Stimulated activated CD8-positive, alpha-beta memory T cell treated with anti-CD3 and anti-CD28 coated beads, Interleukin-7, amount 100 ng/mL, for 48 hours (primary cell): ENCODE measurements around the gene MAGEA9B.
A peak's percentile ranks its signal among the peaks of the same experiment; 100 is the strongest.
"Not testable (repeated sequence)": the region's sequence is repeated elsewhere in the genome, so short reads cannot be mapped to it uniquely, and the experiment has no call there.

Experiments used
- DNase-seq, 2 donors: peaks; one replicate each; pipeline ENCODE4 v3.0.0-alpha.2; 2020; ENCODE audit warnings: low read depth in 1 of 2; ENCODE audit errors: extremely low read depth in 1 of 2

Gene MAGEA9B

DNA sequence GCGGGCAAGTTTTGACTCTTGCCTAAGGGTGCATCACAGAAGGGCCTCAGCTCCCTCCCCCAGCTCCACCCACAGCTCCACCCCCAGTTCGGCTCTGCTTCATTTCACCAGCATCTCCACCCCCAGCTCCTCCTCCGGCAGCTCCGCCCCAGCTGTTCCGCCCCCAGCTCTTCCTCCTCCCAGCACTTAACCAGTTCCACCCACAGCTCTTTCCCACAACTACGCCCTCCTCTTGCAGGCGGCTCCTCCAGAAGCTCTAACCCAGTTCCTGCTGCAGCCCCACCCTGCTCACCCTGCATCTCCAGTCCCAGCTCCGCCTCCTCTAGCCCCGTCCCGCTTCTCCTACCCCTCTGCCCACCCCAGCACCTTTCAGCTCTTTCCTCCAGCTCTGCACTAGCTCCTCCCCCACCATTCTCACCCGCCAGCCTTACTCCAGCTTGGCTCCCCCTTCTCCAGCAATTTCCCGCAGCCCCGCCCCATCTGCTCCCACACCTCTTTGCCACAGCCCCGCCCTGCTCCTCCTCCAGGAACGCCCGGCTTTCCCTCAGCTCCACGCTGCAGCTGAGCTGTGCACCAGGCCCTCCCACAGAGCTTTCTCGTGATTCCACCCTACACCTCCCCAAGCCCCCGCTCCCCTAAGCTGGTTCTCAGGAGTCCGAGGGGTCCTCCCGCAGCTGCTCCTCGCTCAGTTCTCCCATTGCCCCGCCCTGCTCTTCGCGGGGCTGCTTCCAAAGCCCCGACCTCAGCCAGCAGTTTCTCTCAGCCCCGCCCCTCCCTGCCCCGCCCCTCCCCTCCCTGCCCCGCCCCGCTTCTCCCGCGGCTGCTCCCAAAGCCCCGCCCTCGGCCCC lies 47.8 kb downstream of the MAGEA9B start:
- DNase-seq, result peak; percentile 64 to 80

- not testable (repeated sequence) for DNase-seq
These were observed 49.8 kb downstream of the MAGEA9B start for GRCh38 chrX:149537474-149537873.

- DNase-seq, result not testable (repeated sequence)
These were observed 52.2 kb downstream of the MAGEA9B start for GRCh38 chrX:149534926-149535602.

- DNase-seq, result not testable (repeated sequence)
These were observed 53.3 kb downstream of the MAGEA9B start for GRCh38 chrX:149533999-149534398.

- DNase-seq, result not testable (repeated sequence)
These were observed 54.4 kb downstream of the MAGEA9B start for GRCh38 chrX:149532868-149533267.
